MM.1S (cell line): ENCODE data around the gene EFHC2.

ENCODE experiments used
- EZH2 ChIP-seq: fragments of 300-600 bp; sonication (generic); optimal IDR thresholded peaks from 2 replicates; pipeline ENCODE3; 2017; ENCODE audit warnings: low read depth, mild to moderate bottlenecking, antibody characterized with exemption, low read length, mixed read lengths
- EZH2phosphoT487 ChIP-seq: fragments of 300-600 bp; sonication (generic); IDR thresholded peaks from 2 replicates; pipeline ENCODE4 v1.6.1; 2018; ENCODE audit warnings: antibody characterized with exemption, low read length
- TF ChIP-seq, protein P1 (sequence below): fragments of 300-600 bp; sonication (generic); IDR thresholded peaks from 2 replicates; pipeline ENCODE4 v1.5.1; 2016; ENCODE audit warnings: antibody characterized with exemption, low read length, mixed read lengths

DNA sequence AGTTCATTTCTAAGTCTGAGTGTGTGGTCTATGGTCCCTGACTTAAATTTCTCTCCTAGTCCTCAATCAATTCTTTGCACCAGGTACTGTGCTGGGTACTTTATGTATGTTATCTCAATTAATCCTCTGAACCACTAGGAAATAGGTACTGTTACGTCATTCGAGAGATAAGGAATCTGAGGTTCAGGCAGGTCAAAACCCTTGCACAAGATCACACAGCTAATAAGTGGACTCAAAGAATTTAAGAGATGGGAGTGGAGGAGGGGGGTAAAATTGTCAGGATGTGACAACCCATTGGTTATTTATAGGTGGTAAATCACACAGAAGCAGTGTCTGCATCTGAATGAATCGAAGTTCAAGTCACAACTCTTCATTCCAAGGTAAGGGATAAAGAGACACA, 169.4 kb downstream of the EFHC2 start:
- TF ChIP-seq, protein P1, sequence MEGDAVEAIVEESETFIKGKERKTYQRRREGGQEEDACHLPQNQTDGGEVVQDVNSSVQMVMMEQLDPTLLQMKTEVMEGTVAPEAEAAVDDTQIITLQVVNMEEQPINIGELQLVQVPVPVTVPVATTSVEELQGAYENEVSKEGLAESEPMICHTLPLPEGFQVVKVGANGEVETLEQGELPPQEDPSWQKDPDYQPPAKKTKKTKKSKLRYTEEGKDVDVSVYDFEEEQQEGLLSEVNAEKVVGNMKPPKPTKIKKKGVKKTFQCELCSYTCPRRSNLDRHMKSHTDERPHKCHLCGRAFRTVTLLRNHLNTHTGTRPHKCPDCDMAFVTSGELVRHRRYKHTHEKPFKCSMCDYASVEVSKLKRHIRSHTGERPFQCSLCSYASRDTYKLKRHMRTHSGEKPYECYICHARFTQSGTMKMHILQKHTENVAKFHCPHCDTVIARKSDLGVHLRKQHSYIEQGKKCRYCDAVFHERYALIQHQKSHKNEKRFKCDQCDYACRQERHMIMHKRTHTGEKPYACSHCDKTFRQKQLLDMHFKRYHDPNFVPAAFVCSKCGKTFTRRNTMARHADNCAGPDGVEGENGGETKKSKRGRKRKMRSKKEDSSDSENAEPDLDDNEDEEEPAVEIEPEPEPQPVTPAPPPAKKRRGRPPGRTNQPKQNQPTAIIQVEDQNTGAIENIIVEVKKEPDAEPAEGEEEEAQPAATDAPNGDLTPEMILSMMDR, result no peak
- TF ChIP-seq EZH2 (no peak), EZH2phosphoT487 (no peak)
